Adrenal gland (tissue), 12 donors: ENCODE data around the gene ROCK2. TPM values are rescaled to one million over a fixed set of nuclear protein-coding genes. Genes with fewer than 3 reads are reported as not detected.

Source experiments
- DNase-seq, 7 donors: peaks; one replicate each; pipeline ENCODE4 v3.0.0-alpha.2; 2019 to 2020
- H3K27ac ChIP-seq, 5 donors: fragments of 200-600 bp; sonication (generic) in 4 of 5; 1 replicate in 3 of 5; 2 replicates in 2 of 5; pipeline versions ENCODE4 v1.5.1 to v1.8.0; 2016 to 2020; ENCODE audit warnings: mild to moderate bottlenecking in 1 of 5
- H3K27me3 ChIP-seq: fragments of 200-600 bp; 2 replicates; pipeline ENCODE4 v1.8.0; 2021
- H3K36me3 ChIP-seq, 2 donors: fragments of 200-600 bp; replicated peaks in 1 of 2; 1 replicate in 1 of 2; 2 replicates in 1 of 2; pipeline versions ENCODE4 v1.5.1 to v1.8.0; 2018 to 2022
- H3K4me1 ChIP-seq, 2 donors: fragments of 200-600 bp; replicated peaks in 1 of 2; 1 replicate in 1 of 2; 2 replicates in 1 of 2; pipeline versions ENCODE4 v1.5.1 to v1.8.0; 2018 to 2021
- H3K4me3 ChIP-seq, 4 donors: fragments of 200-600 bp; sonication (generic) in 3 of 4; one replicate each; pipeline ENCODE4 v1.5.1; 2016 to 2018
- H3K9me3 ChIP-seq, 3 donors: fragments of 200-600 bp; sonication (generic) in 1 of 3; replicated peaks in 1 of 3; 1 replicate in 2 of 3; 2 replicates in 1 of 3; pipeline versions ENCODE4 v1.5.1 to v1.8.0; 2016 to 2021
- POLR2A ChIP-seq, 2 donors: fragments of 450-650 bp; IDR thresholded peaks; one replicate each; pipeline ENCODE4 v1.6.1; 2017; ENCODE audit warnings: antibody characterized with exemption in 2 of 2, mild to moderate bottlenecking in 2 of 2, moderate library complexity in 1 of 2
- WGBS, 4 donors: extraction: QIAGEN DNeasy Blood & Tissue Kit in 2 of 4; methylation state at CpG; one replicate each; pipeline versions ENCODE4 v1.1.5 to v1.1.7; 2013 to 2017; 5-methylcytosine and 5-hydroxymethylcytosine counted together
- intact Hi-C, 2 donors: fragments of 100-400 bp; cut with DNase I; formaldehyde crosslinking; loops; one replicate each; pipeline versions ENCODE4 v1.14.1 to v1.15.0; 2022 to 2023
- polyA plus RNA-seq, 3 donors: library from polyadenylated mRNA; stranded (reverse); fragments of 200-250 nt in 2 of 3; fragments of 350-450 nt in 1 of 3; fragmentation: Illumina TruSeq in 1 of 3; extraction: RNeasy Lipid Tissue Mini Kit (QIAGEN cat#74804) in 1 of 3; gene quantifications; one replicate each; pipeline ENCODE4 v1.2.3, GENCODE V29; 2013 to 2014
- total RNA-seq, 9 donors: library from RNA; depleted of rRNA in 4 of 9; stranded (reverse); fragments of >200 nt in 4 of 9; fragments of 120-200 nt in 1 of 9; fragmentation: NEBNext Ultra II Directional in 1 of 9; extraction: Animal tissue kit (Norgen Biotek cat#: 25700) in 1 of 9; gene quantifications; one replicate each; pipeline versions ENCODE4 v1.1.0 to v1.2.4, GENCODE V29; 2013 to 2023
- TF ChIP-seq, protein P1 (sequence below), 6 experiments: fragments of 450-650 bp in 4 of 6; fragments of 200-600 bp in 2 of 6; sonication (generic) in 1 of 6; IDR thresholded peaks; 1 replicate in 5 of 6; 2 replicates in 1 of 6; pipeline versions ENCODE4 v1.5.1 to v1.8.0; 2016 to 2021; ENCODE audit warnings: antibody characterized with exemption in 6 of 6, mild to moderate bottlenecking in 2 of 6, moderate library complexity in 1 of 6
- donor health status: healthy with polysubstance abuse.
- donor health status: Bipolar disorder and iron deficiency.
- donor health status: DM: yes; HTN: yes; CAD: no.
- donor health status: DM: no; HTN: no; CAD: no.
- donor health status: DM: no; HTN: no; CAD: no.
- donor health status: DM: yes; HTN: yes; CAD: no.

Gene ROCK2
- total and polyA plus RNA-seq, 12 donors = 5.0 to 46.6 (median 26.2) TPM

DNA sequence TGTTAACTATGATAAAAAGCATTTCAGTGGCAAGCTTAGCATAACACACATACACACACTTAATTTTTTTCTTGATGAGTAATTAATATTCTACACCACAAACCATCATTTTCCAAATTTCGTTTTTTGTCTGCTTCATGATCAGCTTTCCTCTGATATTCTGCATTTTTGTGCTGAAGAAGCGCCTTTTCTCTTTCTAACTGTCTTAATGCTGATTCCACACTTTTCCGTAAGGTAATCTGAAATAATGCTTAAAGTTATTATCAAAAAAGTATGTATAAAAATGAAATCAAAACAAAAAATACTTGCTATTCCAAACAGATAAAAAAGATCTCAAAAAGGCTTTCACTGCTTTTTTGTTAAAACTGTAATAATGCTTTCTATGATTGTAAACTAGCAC, 129.0 kb downstream of the ROCK2 start:
- H3K27me3 ChIP-seq = no peaks in the 10 kb centered on the region

DNA sequence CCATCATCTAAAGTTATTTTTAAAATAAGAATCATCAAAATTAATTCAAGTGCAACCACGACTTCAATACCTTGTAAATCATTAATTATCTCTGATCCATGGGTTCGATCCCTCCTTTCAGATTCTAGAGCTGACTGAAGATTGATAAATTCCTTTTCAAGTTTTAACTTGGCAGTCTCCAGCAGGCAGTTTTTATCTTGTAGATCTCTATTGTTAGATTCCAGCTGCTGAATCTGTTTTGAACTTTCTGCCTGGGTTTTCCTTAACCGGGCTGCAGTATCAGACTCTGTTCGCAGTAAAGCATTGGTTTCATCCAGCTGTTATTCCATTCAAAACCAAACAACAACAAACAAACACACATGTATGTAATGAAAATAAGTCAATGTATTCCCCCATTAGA, 129.7 kb downstream of the ROCK2 start:
- H3K9me3 ChIP-seq = peaks cover 0 to 6% (median 0%) of the 10 kb centered on the region in 3 donors
- no peak overlapping the region for H3K4me3 ChIP-seq
- TF ChIP-seq POLR2A (IDR thresholded peaks at IDR 0.05) = no peak
- TF ChIP-seq, protein P1, sequence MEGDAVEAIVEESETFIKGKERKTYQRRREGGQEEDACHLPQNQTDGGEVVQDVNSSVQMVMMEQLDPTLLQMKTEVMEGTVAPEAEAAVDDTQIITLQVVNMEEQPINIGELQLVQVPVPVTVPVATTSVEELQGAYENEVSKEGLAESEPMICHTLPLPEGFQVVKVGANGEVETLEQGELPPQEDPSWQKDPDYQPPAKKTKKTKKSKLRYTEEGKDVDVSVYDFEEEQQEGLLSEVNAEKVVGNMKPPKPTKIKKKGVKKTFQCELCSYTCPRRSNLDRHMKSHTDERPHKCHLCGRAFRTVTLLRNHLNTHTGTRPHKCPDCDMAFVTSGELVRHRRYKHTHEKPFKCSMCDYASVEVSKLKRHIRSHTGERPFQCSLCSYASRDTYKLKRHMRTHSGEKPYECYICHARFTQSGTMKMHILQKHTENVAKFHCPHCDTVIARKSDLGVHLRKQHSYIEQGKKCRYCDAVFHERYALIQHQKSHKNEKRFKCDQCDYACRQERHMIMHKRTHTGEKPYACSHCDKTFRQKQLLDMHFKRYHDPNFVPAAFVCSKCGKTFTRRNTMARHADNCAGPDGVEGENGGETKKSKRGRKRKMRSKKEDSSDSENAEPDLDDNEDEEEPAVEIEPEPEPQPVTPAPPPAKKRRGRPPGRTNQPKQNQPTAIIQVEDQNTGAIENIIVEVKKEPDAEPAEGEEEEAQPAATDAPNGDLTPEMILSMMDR (IDR thresholded peaks at IDR 0.05) = no peak
- H3K4me1 ChIP-seq = no peaks in the 10 kb centered on the region
- no peak for DNase-seq
- WGBS, 4 donors = 72 to 75% (median 73%) methylated on average over 4 of the region's 4 CpGs
- intact Hi-C loops = no loop called here
- no peaks in the 10 kb centered on the region for H3K27me3 ChIP-seq
- no peak overlapping the region for H3K27ac ChIP-seq
- peaks cover 0 to 37% of the 10 kb centered on the region in 2 donors for H3K36me3 ChIP-seq

More for the DNA sequence above, 129.0 kb downstream of the ROCK2 start:
- Histone ChIP-seq H3K27ac (no peak overlapping the region), H3K4me3 (no peak overlapping the region), H3K36me3 (peaks cover 0 to 39% of the 10 kb centered on the region in 2 donors), H3K9me3 (peaks cover 0 to 6% (median 0%) of the 10 kb centered on the region in 3 donors), H3K4me1 (no peaks in the 10 kb centered on the region)
- no peak for DNase-seq
- intact Hi-C loops = no loop called here
- TF ChIP-seq, protein P1 (IDR thresholded peaks at IDR 0.05) = no peak
- no peak for TF ChIP-seq POLR2A (IDR thresholded peaks at IDR 0.05)
- WGBS, 4 donors = 92 to 98% (median 95%) methylated on average over 3 of the region's 3 CpGs

DNA sequence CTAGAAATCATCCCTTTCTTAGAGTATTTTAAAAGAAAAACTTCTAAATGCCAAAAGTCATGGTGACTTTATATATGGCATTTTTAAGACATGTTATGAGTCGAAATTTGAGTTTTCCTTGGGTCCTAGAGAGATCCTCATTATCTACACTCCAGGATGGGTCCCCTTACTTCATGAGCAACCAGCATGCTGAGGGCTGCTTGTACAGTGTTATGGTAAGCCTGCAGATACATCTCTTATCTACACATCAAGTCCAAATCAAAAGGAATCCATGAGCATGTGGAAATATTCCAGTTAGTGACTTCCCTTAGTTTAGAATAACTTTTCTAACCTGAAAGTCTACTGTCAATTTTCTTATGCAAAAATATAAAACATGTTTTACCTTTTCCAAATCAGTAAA, 130.5 kb downstream of the ROCK2 start:
- H3K27ac ChIP-seq = no peak overlapping the region
- H3K27me3 ChIP-seq = no peaks in the 10 kb centered on the region
- peaks cover 0 to 36% of the 10 kb centered on the region in 2 donors for H3K36me3 ChIP-seq
- WGBS, 4 donors = 89 to 100% (median 94%) methylated on average over 1 of the region's 1 CpG
- no peak overlapping the region for H3K4me3 ChIP-seq
- no peaks in the 10 kb centered on the region for H3K4me1 ChIP-seq
- intact Hi-C loops = no loop called here
- TF ChIP-seq POLR2A (IDR thresholded peaks at IDR 0.05) = no peak
- TF ChIP-seq, protein P1 (IDR thresholded peaks at IDR 0.05) = no peak
- no peak for DNase-seq
- H3K9me3 ChIP-seq = peaks cover 0 to 6% (median 0%) of the 10 kb centered on the region in 3 donors

DNA sequence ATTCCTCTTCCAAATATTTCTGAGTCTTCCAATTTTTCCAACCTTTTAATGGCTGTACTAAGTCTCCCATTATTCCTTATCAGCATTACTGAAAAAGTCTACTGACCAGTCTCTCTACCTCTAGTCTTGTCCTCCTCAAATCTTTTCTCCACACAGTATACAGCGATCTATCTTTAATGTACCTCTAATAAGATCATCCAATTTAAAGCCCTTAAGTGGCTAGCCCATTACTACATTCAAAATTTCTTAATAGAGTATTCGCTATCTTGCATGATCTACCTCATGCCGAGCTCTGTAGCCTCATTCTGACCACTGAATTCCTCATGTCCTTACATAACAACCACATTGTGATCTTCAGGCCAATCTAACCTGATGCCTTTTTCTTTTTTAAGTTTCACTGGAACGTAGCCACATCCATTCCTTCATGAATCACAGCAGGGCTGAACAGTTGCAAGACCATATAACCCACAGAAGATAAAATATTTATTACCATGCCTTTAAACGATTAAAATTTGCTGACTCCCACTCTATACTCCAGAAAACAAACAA, 131.3 kb downstream of the ROCK2 start:
- no peak overlapping the region for H3K27ac ChIP-seq
- peaks cover 0 to 33% of the 10 kb centered on the region in 2 donors for H3K36me3 ChIP-seq
- H3K27me3 ChIP-seq = no peaks in the 10 kb centered on the region
- intact Hi-C loops = no loop called here
- H3K9me3 ChIP-seq = peaks cover 0 to 6% (median 0%) of the 10 kb centered on the region in 3 donors
- WGBS, 4 donors = 92 to 94% (median 93%) methylated on average over 5 of the region's 5 CpGs
- no peak for DNase-seq
- no peak for TF ChIP-seq POLR2A (IDR thresholded peaks at IDR 0.05)
- TF ChIP-seq, protein P1 (IDR thresholded peaks at IDR 0.05) = no peak
- H3K4me1 ChIP-seq = no peaks in the 10 kb centered on the region
- H3K4me3 ChIP-seq = no peak overlapping the region
